Common myeloid progenitor, CD34-positive (primary cell): ENCODE results near the gene GPR26.

Source experiments
- CTCF ChIA-PET: fragments of 350-600 bp; sonication (Branson Sonifier 250); formaldehyde crosslinking; loops from one replicate; lab custom pipeline; 2021; ENCODE audit warnings: antibody characterized with exemption; lab: Charles Lee
- POLR2A ChIA-PET: fragments of 350-600 bp; sonication (Branson Sonifier 250); formaldehyde crosslinking; loops from one replicate; lab custom pipeline; 2021; ENCODE audit warnings: antibody characterized with exemption; lab: Charles Lee
- DNase-seq, 3 donors: peaks; one replicate each; pipeline versions ENCODE4 v3.0.0 to v3.0.0-alpha.2; 2013
- H3K27ac ChIP-seq, 2 experiments: 1 replicate in 1 of 2; 2 replicates in 1 of 2; pipeline ENCODE4 v1.7.0; 2013; ENCODE audit warnings: inconsistent platforms in 2 of 2, low read length in 2 of 2, mild to moderate bottlenecking in 2 of 2, low read depth in 1 of 2, moderate library complexity in 1 of 2; ENCODE audit not compliant: severe bottlenecking in 2 of 2, insufficient read depth in 1 of 2, poor library complexity in 1 of 2
- H3K27me3 ChIP-seq, 5 experiments: replicated peaks in 2 of 5; 1 replicate in 3 of 5; 2 replicates in 2 of 5; pipeline versions ENCODE4 v1.6.1 to v1.7.0; 2013; ENCODE audit warnings: low read length in 4 of 5, mild to moderate bottlenecking in 2 of 5, moderate library complexity in 2 of 5, inconsistent platforms in 1 of 5; ENCODE audit not compliant: insufficient read depth in 5 of 5, control insufficient read depth in 4 of 5
- H3K36me3 ChIP-seq, 4 experiments: 1 replicate in 2 of 4; 2 replicates in 2 of 4; pipeline versions ENCODE4 v1.6.1 to v1.7.0; 2013; ENCODE audit warnings: low read length in 3 of 4, control low read depth in 1 of 4, mild to moderate bottlenecking in 1 of 4; ENCODE audit not compliant: control insufficient read depth in 4 of 4, insufficient read depth in 4 of 4
- H3K4me1 ChIP-seq, 4 experiments: 1 replicate in 3 of 4; 2 replicates in 1 of 4; pipeline versions ENCODE4 v1.6.1 to v1.7.1; 2013; ENCODE audit warnings: low read length in 3 of 4, mild to moderate bottlenecking in 3 of 4, control low read depth in 1 of 4, inconsistent platforms in 1 of 4, moderate library complexity in 1 of 4; ENCODE audit not compliant: control insufficient read depth in 4 of 4, insufficient read depth in 4 of 4; ENCODE audit errors: control extremely low read depth in 1 of 4
- H3K4me3 ChIP-seq, 7 experiments: 1 replicate in 4 of 7; 2 replicates in 3 of 7; pipeline versions ENCODE4 v1.5.1 to v1.7.0; 2013; ENCODE audit warnings: mild to moderate bottlenecking in 7 of 7, low read length in 6 of 7, moderate library complexity in 6 of 7, inconsistent platforms in 2 of 7, low read depth in 2 of 7, control low read depth in 1 of 7; ENCODE audit not compliant: insufficient read depth in 4 of 7, control insufficient read depth in 1 of 7; ENCODE audit errors: extremely low read depth in 1 of 7
- H3K9me3 ChIP-seq, 5 experiments: 1 replicate in 4 of 5; 2 replicates in 1 of 5; pipeline versions ENCODE4 v1.6.1 to v1.7.1; 2013; ENCODE audit warnings: low read length in 4 of 5, mild to moderate bottlenecking in 2 of 5, inconsistent platforms in 1 of 5, low read depth in 1 of 5, moderate library complexity in 1 of 5; ENCODE audit not compliant: control insufficient read depth in 4 of 5, insufficient read depth in 2 of 5; ENCODE audit errors: control extremely low read depth in 1 of 5
- WGBS: methylation state at CpG from one replicate; pipeline ENCODE4 v1.1.5; 2013; ENCODE audit not compliant: insufficient coverage; 5-methylcytosine and 5-hydroxymethylcytosine counted together

The GPR26 gene

DNA sequence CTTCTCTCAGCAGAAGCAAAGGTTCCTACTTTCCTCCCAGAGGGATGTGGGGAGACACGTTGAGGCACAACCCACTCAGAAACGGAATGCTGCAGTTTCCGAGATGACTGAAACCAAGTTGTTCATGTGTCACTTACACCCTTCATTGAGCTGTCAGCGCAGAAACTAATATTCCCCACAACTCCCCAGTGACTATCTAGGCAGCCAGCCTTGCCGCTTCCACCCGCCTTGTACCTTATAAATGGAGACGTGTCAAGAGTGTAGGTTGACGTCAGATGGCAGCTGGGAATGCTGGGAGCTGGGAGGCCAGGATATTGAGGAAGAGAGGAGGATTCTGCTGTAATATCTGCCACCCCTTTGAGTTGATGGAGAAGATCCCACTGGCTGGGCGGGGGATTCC is 15.1 kb downstream of the GPR26 start:
- DNase-seq, result no peak
- POLR2A ChIA-PET, result no interaction called here
- CTCF ChIA-PET, result no interaction called here
- no peak overlapping the region for H3K27ac ChIP-seq
- no peaks in the 10 kb centered on the region for H3K9me3 ChIP-seq
- H3K4me1 ChIP-seq, result no peaks in the 10 kb centered on the region
- H3K27me3 ChIP-seq, result peaks cover 0 to 16% (median 2%) of the 10 kb centered on the region in 5 experiments
- no peaks in the 10 kb centered on the region for H3K36me3 ChIP-seq
- 94% methylated on average over 4 of the region's 9 CpGs for WGBS
- H3K4me3 ChIP-seq, result no peak overlapping the region

DNA sequence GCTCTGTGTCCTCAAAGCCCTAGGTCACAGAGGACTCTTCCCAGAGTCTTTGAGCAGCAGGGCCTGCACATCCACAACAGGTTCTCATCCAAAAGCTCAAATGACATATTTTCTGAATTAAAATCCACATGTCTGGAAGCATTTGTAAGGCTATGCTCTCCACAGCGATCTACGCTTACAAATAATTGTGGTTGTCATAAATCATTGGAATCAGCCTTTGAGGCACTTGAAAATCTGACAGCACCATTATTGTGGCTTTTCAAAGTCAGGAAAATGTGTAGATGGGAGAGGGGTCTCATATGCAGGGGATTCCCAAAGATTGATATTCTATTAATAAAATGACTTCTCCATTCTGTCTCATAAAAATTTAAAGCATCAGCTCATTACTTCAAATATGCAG is 16.3 kb downstream of the GPR26 start:
- DNase-seq, result no peak
- Histone ChIP-seq H3K27me3 (peaks cover 0 to 16% (median 0%) of the 10 kb centered on the region in 5 experiments), H3K36me3 (no peaks in the 10 kb centered on the region), H3K4me1 (no peaks in the 10 kb centered on the region), H3K4me3 (no peak overlapping the region), H3K27ac (no peak overlapping the region), H3K9me3 (no peaks in the 10 kb centered on the region)
- 90% methylated on average over 2 of the region's 2 CpGs for WGBS
- ChIA-PET CTCF (no interaction called here), POLR2A (no interaction called here)

DNA sequence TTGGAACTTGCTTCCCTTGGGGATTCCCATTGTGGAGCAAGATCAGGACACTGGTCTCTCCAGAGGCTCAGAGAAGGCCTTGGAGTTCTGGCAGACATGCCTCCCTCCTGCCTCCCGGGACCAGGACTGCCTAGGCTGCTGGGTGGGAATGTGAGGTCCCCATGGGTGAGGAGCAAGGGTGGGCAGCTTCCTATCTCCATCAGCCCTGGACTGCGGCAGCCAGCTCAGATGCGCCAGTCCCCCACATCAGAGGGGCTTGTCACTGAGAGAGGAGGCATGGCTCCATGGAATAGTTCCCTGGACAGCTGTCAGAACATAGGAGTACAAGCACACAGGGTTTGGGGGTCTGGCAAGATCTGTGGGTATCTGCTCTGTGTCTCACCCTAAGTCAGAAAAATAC is 17.3 kb downstream of the GPR26 start:
- Histone ChIP-seq H3K9me3 (no peaks in the 10 kb centered on the region), H3K4me1 (no peaks in the 10 kb centered on the region), H3K4me3 (no peak overlapping the region), H3K36me3 (no peaks in the 10 kb centered on the region), H3K27ac (no peak overlapping the region), H3K27me3 (peaks cover 0 to 16% (median 0%) of the 10 kb centered on the region in 5 experiments)
- DNase-seq, result no peak
- ChIA-PET POLR2A (no interaction called here), CTCF (no interaction called here)
- 100% methylated on average over 1 of the region's 3 CpGs for WGBS

DNA sequence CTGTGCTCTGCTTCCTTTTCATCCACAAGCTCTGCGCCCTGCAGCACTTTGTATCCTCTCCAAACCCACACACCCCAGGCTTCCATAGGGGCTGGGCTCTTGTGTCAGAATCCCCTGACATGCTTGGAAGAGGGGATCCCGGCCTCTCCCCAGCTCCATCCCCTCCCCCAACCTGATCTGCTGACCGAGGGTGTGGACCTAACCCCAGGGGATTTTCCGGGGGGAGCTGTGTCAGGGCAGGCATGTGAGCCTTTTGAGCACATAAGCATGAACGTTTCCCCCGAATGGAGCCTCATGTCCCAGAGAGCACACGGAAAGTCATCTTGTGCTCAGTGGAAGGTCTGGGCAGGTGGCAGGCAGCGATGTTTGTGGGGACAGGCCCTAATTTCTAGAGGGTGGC is 17.7 kb downstream of the GPR26 start:
- DNase-seq, result no peak
- POLR2A ChIA-PET, result no interaction called here
- Histone ChIP-seq H3K4me3 (no peak overlapping the region), H3K36me3 (no peaks in the 10 kb centered on the region), H3K9me3 (no peaks in the 10 kb centered on the region), H3K4me1 (no peaks in the 10 kb centered on the region), H3K27me3 (peaks cover 0 to 16% (median 0%) of the 10 kb centered on the region in 5 experiments), H3K27ac (no peak overlapping the region)
- CTCF ChIA-PET, result no interaction called here
- 98% methylated on average over 5 of the region's 8 CpGs for WGBS

DNA sequence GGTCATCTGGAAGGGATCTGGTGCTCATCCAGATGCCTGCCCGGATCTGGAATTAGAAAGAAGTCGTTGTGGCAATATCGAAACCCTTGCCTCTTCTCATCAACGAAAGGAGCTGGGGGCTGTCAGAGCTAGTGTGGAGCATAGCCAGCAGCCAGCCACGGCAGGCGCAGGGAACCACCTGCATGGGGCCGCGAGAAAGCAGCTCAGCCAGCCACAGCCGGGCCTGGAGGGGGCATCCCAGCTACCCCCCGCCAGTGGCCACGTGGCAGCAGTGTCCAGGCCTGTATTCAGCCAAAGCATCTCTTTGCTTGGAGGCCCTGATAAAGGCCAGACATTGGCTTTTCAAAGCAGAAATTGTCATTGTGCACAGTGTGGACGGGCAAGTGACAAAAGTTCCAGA is 19.1 kb downstream of the GPR26 start:
- no peak for DNase-seq
- Histone ChIP-seq H3K27me3 (peaks cover 0 to 12% (median under 1%) of the 10 kb centered on the region in 5 experiments), H3K36me3 (no peaks in the 10 kb centered on the region), H3K9me3 (no peaks in the 10 kb centered on the region), H3K4me3 (no peak overlapping the region), H3K4me1 (no peaks in the 10 kb centered on the region), H3K27ac (no peak overlapping the region)
- 94% methylated on average over 12 of the region's 12 CpGs for WGBS
- CTCF ChIA-PET, result no interaction called here
- POLR2A ChIA-PET, result no interaction called here

DNA sequence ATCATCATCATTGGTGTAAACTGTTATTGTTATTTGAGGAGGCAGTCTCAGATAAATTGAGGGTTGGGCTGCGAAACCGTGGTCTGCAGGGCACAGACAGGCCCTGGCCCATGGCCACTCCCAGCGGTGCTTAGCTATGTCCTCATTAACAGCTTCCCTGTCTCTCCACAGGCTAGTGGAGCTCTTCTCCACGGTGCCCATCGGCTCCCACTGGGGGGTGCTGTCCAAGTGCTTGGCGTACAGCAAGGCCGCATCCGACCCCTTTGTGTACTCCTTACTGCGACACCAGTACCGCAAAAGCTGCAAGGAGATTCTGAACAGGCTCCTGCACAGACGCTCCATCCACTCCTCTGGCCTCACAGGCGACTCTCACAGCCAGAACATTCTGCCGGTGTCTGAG is 21.6 kb downstream of the GPR26 start:
- WGBS, result 80% methylated on average over 12 of the region's 13 CpGs
- ChIA-PET CTCF (interaction anchor here (0.6 kb wide), 1 partner anchor 38 kb away, joined by 3 read pairs; no protein-coding TSS in a partner anchor), POLR2A (no interaction called here)
- Histone ChIP-seq H3K4me3 (no peak overlapping the region), H3K27me3 (peaks cover 0 to 11% (median 2%) of the 10 kb centered on the region in 5 experiments), H3K36me3 (no peaks in the 10 kb centered on the region), H3K9me3 (no peaks in the 10 kb centered on the region), H3K4me1 (no peaks in the 10 kb centered on the region), H3K27ac (no peak overlapping the region)
- no peak for DNase-seq

- Histone ChIP-seq H3K27me3 (peaks cover 0 to 8% (median 2%) of the 10 kb centered on the region in 5 experiments), H3K4me1 (no peaks in the 10 kb centered on the region), H3K9me3 (no peaks in the 10 kb centered on the region), H3K36me3 (no peaks in the 10 kb centered on the region), H3K4me3 (no peak overlapping the region), H3K27ac (no peak overlapping the region)
- POLR2A ChIA-PET, result no interaction called here
- DNase-seq, result no peak
- CTCF ChIA-PET, result no interaction called here
- WGBS, result 94% methylated on average over 2 of the region's 2 CpGs
Observed at GRCh38 chr10:123689880-123690279, 23.7 kb downstream of the GPR26 start.
